NCI-H524 treated with DMSO at 0.1 percent for 48 hours (cell line): ENCODE results near the gene CELF3.
"Not testable (repeated sequence)": the region's sequence is repeated elsewhere in the genome, so short reads cannot be mapped to it uniquely, and the experiment has no call there.

Source experiments
- DNase-seq: peaks from one replicate; lab custom pipeline; 2025; lab: John Stamatoyannopoulos, UW

CELF3 gene

DNA sequence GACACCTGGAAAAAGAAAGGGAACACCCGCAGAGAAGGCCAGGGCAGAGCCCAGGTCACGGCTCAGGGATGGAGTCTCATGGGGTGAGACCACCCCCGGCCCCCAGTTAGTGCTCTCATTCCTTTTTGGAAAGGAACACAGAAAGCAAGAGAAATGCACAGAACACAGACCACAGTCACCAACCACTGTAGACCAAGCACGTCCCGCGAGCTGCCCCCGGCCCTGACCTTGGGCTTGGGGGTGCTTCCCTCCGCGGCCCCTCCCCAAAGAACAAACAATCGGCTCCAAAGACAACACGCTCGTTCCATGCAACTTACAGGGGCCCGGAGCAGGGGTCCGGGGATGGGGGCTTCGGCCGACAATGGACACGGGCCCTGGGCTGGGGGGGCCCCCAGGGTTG is 12.8 kb downstream of the CELF3 start:
- no peak for DNase-seq

DNA sequence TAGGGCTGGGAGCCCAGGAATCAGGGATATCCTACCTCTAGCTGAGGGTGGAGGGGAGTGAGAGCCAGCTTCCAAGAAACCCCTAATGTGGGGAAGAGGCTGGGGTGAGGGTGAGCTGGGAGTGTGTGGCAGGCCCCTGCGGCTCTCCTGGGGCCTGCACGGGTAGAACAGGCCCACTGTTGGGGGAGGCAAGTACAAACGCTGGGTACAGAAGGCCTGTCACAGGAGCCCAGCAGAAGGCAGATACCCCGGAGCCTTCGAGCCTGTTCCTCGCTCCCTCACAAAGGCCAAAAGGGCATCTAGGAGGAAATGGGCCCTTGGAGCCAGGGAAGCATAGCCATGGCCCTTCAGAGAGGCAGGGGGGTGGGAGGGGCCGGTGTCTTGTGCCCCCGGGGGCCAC is 13.7 kb downstream of the CELF3 start:
- no peak for DNase-seq

DNA sequence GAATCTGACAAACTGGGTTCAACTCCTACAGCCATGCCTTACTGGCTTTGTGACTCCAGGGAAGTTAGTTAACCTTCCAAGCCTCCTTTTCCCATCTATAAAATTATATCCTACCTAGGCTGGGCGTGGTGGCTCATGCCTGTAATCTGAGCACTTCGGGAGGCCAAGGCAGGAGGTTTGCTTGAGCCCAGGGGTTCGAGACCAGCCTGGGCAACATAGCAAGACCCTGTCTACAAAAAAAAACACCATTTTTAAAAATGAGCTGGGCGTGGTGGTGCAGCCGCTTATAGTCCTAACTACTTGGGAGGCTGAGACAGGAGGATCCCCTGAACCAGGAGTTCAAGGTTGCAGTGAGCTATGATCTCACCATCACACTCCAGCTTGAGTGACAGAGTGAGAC is 15.1 kb downstream of the CELF3 start:
- no peak for DNase-seq

- DNase-seq, result no peak
These were observed 23.4 kb downstream of the CELF3 start for GRCh38 chr1:151693057-151693651.

- DNase-seq, result no peak
These were observed 24.4 kb downstream of the CELF3 start for GRCh38 chr1:151692226-151692625.

DNA sequence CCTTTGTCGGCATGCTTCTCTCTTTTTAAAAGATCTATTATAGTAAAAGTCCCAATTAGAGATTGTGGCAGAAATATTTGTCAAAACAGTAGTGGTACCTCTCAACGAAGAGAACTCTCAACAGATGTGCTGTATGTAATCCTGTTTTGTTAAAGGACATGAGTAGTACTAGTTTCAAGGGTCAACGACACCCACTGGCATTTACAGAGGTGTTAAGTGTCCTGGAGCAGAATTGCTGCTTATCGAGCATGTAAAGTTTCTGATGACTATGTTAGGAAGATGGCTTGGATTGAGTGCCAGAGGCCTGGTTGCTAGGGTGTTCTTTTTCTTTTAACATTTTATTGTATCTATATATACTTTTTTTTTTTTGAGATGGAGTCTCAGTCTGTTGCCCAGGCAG is 27.1 kb downstream of the CELF3 start:
- no peak for DNase-seq

- no peak for DNase-seq
These were observed 30.0 kb downstream of the CELF3 start for GRCh38 chr1:151686561-151686960.

DNA sequence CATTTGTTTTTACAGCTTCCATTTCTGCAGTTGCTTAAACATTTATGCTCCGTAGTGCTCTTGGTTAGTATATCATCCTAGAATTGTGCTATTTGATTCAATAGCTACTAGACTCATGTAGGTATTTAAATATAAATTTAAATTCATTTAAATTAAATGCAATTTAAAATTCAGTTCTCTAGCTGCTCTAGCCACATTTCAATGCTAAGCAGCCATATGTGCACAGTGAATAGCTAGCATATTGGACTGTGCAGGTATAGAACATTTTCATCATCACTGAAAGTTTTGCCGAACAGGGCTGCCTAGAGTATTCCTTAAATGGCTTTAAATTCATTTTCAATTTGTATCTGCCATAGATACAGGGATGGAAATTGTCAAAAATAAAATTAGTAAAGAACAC is 32.5 kb downstream of the CELF3 start:
- no peak for DNase-seq

- peak; percentile 26 for DNase-seq
These were observed 33.7 kb downstream of the CELF3 start for GRCh38 chr1:151682901-151683300.

- no peak for DNase-seq
These were observed 34.7 kb downstream of the CELF3 start for GRCh38 chr1:151681923-151682322.

GRCh38 chr1:151680826-151681225 is 35.8 kb downstream of the CELF3 start:
- DNase-seq, result no peak

- no peak for DNase-seq
These were observed 36.2 kb downstream of the CELF3 start for GRCh38 chr1:151680391-151680790.

DNA sequence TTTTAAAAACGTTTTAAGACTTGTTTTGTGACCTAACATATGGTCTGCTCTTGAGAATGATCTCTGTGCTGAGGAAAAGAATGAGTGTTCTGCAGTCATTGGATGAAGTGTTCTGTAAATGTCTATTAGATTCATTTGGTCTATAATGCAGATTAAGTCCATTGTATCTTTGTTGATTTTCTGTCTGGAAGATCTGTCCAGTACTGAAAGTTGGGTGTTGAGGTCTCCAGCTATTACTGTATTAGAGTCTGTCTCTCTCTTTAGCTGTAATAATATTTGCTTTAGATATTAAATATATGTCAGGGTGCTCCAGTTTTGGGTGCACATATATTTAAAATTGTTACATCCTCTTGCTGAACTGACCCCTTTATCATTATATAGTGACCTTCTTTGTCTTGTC is 43.2 kb downstream of the CELF3 start:
- no peak for DNase-seq

- not testable (repeated sequence) for DNase-seq
These were observed 46.4 kb downstream of the CELF3 start for GRCh38 chr1:151670036-151670675.

DNA sequence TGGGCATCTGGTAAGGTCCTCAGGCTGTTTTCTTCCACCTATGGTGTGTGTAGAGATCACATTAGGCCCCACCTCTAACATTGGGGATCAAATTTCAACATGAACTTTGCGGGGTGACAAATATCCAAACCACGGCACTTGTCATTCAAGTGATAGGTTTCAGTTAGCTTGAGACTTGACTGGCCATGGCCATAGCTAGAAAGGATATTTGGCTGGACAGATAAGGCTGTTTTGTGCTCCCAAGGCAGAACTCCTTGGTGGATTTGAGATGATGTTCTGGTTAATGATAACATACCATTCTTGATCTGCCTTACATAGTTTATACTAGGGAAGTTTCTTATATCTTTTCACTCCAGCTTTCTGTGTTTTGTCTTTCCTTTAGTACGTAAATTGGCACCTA is 48.5 kb downstream of the CELF3 start:
- DNase-seq, result no peak

GRCh38 chr1:151661751-151662150 is 54.9 kb downstream of the CELF3 start:
- no peak for DNase-seq

GRCh38 chr1:151655371-151655770 is 61.2 kb downstream of the CELF3 start:
- DNase-seq, result no peak

GRCh38 chr1:151653397-151653796 is 63.2 kb downstream of the CELF3 start:
- no peak for DNase-seq
